ENCODE measurements around the gene USP24.

The USP24 gene

DNA sequence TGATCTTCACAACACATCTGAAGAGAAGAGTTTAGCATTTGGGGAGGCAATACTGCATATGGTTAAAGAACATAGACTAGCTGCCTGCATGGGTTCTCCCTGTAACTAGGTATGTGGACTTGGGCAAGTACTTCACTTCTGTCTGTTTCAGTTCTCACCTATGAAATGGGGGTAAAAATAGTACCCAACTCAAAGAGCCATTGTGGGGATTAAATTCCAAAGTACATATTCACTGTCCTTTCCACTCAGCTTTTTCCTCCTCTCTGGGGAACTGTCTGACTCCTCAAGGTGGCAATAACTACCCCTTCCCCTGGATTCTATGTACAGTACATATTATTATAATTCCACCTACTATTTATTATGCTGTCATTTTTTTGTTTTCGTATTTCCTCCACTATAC, 44.7 kb downstream of the USP24 start:
- no peak for DNase-seq (ENCODE audit: insufficient read length)
- FAIRE-seq: no peak
- TF ChIP-seq POLR2A (IDR thresholded peaks at IDR 0.05; ENCODE audit: low read depth, low read length): no peak
- no peak for TF ChIP-seq TAF1 (IDR thresholded peaks at IDR 0.05; ENCODE audit: borderline replicate concordance, low read depth, low read length)
- TF ChIP-seq POLR2AphosphoS5 (IDR thresholded peaks at IDR 0.05; ENCODE audit: low read depth, low read length): no peak

DNA sequence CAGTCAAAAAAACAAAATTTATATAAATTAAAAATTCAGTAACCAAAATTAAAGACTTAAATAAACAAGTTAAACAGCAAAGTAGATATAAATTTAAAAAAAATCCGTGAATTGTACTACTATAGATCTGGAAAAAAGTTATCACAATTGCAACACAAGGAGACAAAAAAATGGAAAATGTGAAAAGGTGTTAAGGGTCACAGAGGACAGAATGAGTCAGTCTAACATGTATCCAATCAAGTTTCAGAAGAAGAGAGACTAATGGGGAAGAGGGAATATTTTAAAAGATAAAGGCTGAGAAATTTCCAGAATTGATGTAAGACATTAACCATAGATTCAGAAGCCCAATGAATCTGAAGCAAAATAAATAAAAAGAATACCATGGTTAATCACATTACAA, 46.0 kb downstream of the USP24 start:
- TF ChIP-seq POLR2AphosphoS5 (IDR thresholded peaks at IDR 0.05; ENCODE audit: low read depth, low read length) (no peak), TAF1 (IDR thresholded peaks at IDR 0.05; ENCODE audit: borderline replicate concordance, low read depth, low read length) (no peak), POLR2A (IDR thresholded peaks at IDR 0.05; ENCODE audit: low read depth, low read length) (no peak)
- DNase-seq (ENCODE audit: insufficient read length): no peak
- no peak for FAIRE-seq

DNA sequence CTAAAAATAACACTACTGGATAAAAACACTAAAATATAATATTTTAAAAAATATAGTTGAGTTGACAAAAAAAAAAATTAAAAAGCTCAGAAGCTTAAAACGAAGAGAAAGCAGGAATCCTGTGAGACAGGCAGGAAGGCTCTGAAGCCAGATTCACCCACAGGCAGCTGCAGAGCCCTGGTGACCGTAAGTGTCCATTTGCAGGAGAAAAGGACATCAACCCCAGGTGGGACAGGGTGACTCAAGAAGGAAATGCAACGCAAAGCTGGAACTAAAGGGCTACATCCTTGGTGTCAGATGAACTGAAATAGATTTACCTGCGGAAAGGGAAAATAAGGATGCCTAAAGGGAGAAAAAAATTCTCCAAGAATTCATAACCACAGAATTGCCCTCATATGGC, 46.8 kb downstream of the USP24 start:
- FAIRE-seq: no peak
- TF ChIP-seq POLR2AphosphoS5 (IDR thresholded peaks at IDR 0.05; ENCODE audit: low read depth, low read length) (no peak), TAF1 (IDR thresholded peaks at IDR 0.05; ENCODE audit: borderline replicate concordance, low read depth, low read length) (no peak), POLR2A (IDR thresholded peaks at IDR 0.05; ENCODE audit: low read depth, low read length) (no peak)
- no peak for DNase-seq (ENCODE audit: insufficient read length)

DNA sequence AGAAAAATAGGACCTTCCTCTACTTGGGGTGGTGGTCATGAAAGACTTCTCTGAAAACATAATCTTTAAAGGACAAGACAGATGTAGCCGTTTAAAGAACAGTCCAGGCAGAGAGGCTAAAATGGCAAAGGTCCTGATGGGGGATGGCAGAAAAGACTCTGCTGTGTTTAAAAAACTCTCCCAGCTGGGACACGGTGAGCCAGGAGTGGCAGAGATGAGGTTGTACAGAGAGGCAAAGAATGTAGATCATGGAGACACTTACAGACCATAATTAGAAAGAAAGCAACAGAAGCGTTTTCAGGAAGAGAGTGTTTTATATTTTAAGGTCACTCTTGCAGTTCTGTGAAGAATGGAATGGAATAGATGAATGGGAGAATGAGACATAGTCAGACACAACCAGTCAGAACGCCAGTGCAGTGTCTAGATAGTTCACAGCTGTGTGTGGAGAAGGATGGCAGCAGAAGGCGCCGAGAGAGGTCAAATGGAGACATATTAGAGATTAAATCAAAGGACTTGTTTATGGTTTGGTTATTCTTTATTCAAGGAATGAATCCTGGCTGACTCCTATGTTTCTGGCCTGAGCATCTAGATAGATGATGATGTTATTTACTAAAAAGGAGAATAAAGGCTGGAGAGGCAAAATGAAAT, 47.8 kb downstream of the USP24 start:
- TF ChIP-seq TAF1 (IDR thresholded peaks at IDR 0.05; ENCODE audit: borderline replicate concordance, low read depth, low read length) (no peak), POLR2AphosphoS5 (IDR thresholded peaks at IDR 0.05; ENCODE audit: low read depth, low read length) (no peak), POLR2A (IDR thresholded peaks at IDR 0.05; ENCODE audit: low read depth, low read length) (no peak)
- FAIRE-seq (no peak), DNase-seq (ENCODE audit: insufficient read length) (no peak)

DNA sequence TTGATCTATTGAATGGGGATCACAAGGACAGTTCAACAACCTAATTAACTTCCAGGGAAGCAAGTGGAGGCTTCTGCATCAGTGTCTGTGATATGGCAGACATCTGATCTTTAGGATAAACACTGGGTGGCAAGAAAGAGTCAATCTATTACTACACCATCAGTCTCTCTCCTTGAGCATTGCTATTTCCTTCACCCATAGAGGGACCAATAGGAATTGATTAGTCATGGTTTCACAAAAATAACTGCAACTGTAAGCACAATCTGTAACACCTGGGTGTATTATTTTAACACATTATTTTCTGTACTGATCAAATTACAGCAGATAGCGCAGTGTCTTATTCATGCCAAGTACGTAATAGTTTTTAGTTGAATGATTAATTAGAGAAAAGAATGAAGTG, 50.3 kb downstream of the USP24 start:
- no peak for FAIRE-seq
- no peak for DNase-seq (ENCODE audit: insufficient read length)
- TF ChIP-seq TAF1 (IDR thresholded peaks at IDR 0.05; ENCODE audit: borderline replicate concordance, low read depth, low read length): no peak
- no peak for TF ChIP-seq POLR2AphosphoS5 (IDR thresholded peaks at IDR 0.05; ENCODE audit: low read depth, low read length)
- TF ChIP-seq POLR2A (IDR thresholded peaks at IDR 0.05; ENCODE audit: low read depth, low read length): no peak

DNA sequence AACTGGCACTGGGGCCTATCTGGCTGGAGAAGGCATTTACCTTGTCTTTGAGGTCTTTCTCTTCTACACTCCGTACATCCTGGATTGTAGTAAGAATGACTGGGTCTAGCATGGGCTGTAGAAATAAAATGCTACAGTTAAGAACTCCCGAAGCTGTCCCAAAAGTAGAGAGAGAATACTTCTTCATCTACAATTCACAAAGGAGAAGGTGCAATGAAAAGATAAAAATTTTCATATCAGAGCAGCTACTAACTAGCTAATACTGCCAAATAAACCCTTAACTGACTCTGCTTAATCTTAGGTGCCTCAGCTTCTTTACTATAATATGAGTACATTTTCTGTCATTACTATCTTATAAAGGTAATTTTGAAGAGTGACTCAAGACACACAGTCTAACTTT, 55.6 kb downstream of the USP24 start:
- no peak for TF ChIP-seq POLR2A (IDR thresholded peaks at IDR 0.05; ENCODE audit: low read depth, low read length)
- TF ChIP-seq TAF1 (IDR thresholded peaks at IDR 0.05; ENCODE audit: borderline replicate concordance, low read depth, low read length): no peak
- TF ChIP-seq POLR2AphosphoS5 (IDR thresholded peaks at IDR 0.05; ENCODE audit: low read depth, low read length): no peak
- no peak for FAIRE-seq

DNA sequence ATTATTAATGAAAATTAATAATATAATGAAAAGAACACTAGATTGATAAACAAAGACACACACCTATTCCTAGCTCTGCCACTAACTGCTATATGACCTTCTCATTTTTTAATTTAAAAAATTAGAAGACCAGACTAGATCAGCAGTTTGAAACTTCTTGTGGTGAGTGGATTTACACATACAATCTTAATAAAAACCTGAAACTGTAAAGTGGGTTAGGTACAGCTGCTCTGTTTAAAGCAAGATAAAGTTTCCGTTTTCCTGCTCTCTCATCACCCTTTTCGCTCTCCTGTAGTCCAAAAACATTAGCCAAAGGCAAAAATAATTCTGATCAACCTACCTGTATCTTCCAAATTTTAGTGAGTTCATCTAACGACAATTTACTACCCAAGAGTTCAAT, 58.6 kb downstream of the USP24 start:
- no peak for FAIRE-seq
- DNase-seq (ENCODE audit: insufficient read length): no peak
- no peak for TF ChIP-seq POLR2A (IDR thresholded peaks at IDR 0.05; ENCODE audit: low read depth, low read length)
- no peak for TF ChIP-seq TAF1 (IDR thresholded peaks at IDR 0.05; ENCODE audit: borderline replicate concordance, low read depth, low read length)
- TF ChIP-seq POLR2AphosphoS5 (IDR thresholded peaks at IDR 0.05; ENCODE audit: low read depth, low read length): no peak

More for the DNA sequence above, 55.6 kb downstream of the USP24 start:
- DNase-seq (ENCODE audit: insufficient read length): no peak

DNA sequence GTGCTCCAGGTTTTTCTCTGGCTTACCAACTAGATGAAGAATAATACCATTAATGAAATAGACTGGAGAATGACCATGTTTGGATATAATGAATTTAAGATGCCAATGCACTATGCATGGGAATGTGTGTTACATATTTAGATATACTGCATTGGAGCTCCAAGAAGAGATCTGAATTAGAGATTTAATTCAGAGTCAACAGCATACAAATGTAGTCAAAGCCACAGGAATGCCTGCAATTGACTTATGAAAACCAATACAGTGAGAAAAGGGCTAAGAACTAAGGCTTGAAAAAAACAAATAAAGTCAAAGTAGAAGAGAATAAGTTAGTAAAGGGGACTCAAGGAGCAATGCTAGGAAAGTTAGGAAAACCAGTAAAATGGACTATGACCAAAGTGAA, 59.1 kb downstream of the USP24 start:
- DNase-seq (ENCODE audit: insufficient read length): no peak
- peak; percentile 69 for FAIRE-seq
- no peak for TF ChIP-seq TAF1 (IDR thresholded peaks at IDR 0.05; ENCODE audit: borderline replicate concordance, low read depth, low read length)
- no peak for TF ChIP-seq POLR2AphosphoS5 (IDR thresholded peaks at IDR 0.05; ENCODE audit: low read depth, low read length)

DNA sequence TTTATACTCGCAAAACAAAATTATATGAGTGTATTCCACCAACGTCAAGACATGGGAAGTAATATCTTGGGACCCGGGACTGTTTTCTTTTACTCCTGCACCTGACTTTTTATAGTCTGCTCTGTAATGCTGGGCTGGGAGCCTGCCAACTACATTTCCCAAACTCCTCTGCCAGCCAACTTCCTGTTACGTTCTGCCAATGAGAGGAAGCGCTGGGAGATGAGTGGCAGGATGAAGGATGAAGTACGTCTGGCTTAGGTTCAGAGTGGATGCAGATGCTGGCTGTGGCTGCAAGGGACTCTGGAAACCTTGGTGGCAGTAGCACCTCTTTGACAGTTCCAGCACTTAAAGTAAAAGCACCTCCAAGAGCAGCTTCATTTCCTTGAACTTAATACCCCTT, 59.6 kb downstream of the USP24 start:
- TF ChIP-seq TAF1 (IDR thresholded peaks at IDR 0.05; ENCODE audit: borderline replicate concordance, low read depth, low read length) (no peak), POLR2A (IDR thresholded peaks at IDR 0.05; ENCODE audit: low read depth, low read length) (no peak), POLR2AphosphoS5 (IDR thresholded peaks at IDR 0.05; ENCODE audit: low read depth, low read length) (no peak)
- no peak for DNase-seq (ENCODE audit: insufficient read length)
- no peak for FAIRE-seq

DNA sequence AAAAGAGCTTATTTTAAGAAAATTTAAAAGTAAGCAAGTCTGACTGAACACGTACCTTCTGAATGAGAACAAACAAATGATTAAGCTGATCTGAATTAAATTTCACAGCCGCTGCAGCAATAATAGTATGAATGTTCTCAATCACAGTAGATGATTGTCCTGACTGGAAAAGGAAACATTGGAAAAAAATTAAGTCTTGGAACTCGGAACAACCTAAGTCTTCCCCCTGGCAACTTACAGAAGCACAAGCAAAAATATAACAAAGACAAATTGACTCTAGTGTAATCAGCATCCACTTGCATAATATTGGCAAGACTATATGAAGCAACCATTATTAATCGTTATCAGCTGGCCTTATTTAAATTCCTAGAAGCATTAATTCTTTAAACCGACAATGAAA, 60.5 kb downstream of the USP24 start:
- FAIRE-seq: no peak
- DNase-seq (ENCODE audit: insufficient read length): no peak
- no peak for TF ChIP-seq POLR2AphosphoS5 (IDR thresholded peaks at IDR 0.05; ENCODE audit: low read depth, low read length)
- TF ChIP-seq TAF1 (IDR thresholded peaks at IDR 0.05; ENCODE audit: borderline replicate concordance, low read depth, low read length): no peak
- no peak for TF ChIP-seq POLR2A (IDR thresholded peaks at IDR 0.05; ENCODE audit: low read depth, low read length)

DNA sequence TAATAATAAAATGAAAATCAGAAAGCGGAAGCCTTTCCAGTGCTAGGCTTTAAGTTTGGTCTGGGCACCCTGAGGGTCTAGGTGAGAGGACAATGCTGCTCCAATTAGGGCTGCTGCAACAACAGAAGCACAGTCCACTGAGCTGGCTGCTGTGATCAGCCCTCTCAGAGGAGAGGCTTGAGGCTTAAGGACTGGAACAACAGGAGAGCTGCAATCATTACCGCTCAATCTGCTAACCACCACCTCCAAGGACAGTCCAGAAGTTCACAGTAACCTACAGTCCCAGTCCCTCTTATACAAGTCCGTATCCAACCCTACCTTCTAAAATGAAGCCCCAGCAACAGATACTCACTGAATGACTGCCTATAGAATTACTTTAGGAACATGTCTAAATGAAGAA, 62.1 kb downstream of the USP24 start:
- TF ChIP-seq TAF1 (IDR thresholded peaks at IDR 0.05; ENCODE audit: borderline replicate concordance, low read depth, low read length): no peak
- no peak for TF ChIP-seq POLR2A (IDR thresholded peaks at IDR 0.05; ENCODE audit: low read depth, low read length)
- TF ChIP-seq POLR2AphosphoS5 (IDR thresholded peaks at IDR 0.05; ENCODE audit: low read depth, low read length): no peak
- peak; percentile 51 for FAIRE-seq

DNA sequence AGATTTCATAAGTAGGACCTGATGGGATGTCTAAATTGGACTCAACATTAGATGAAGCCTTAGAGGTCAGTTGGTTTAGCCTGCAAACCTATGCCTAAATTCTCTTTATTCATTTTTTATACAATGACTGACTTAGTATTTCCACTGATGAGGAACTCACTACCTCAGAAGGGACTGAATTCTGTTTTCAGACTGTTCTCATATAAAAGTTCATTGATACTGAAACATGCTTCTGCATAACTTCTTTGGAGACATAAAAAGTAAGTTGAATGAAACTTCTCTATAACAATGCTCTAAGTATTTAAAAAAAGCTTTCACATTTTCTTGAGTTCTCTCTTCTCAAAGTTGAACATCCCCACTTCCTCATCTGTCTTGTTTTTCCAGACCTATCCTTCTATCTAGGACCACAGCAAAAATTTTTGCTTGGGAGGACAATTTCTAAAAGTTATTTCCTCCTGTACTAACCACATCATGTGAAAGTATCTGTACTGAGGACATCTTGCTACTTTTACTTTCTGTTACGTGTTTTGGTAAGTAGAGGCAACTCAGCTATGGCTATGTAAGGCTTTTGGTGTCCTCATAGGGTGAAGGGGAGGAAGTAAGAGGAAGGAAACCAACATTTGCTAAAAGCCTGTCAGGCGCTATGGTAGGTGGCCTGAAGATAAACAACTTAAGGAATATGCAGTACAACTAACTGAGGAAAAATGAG, 64.1 kb downstream of the USP24 start:
- TF ChIP-seq POLR2AphosphoS5 (IDR thresholded peaks at IDR 0.05; ENCODE audit: low read depth, low read length): no peak
- TF ChIP-seq POLR2A (IDR thresholded peaks at IDR 0.05; ENCODE audit: low read depth, low read length): no peak
- no peak for TF ChIP-seq TAF1 (IDR thresholded peaks at IDR 0.05; ENCODE audit: borderline replicate concordance, low read depth, low read length)
- peak; percentile 78 for FAIRE-seq
- no peak for DNase-seq (ENCODE audit: insufficient read length)

More for the DNA sequence above, 62.1 kb downstream of the USP24 start:
- DNase-seq (ENCODE audit: insufficient read length): no peak
